GM18868 (cell line): ENCODE measurements around the gene C10orf71.

Experiments
- ATAC-seq: cut with Tn5 transposase; IDR thresholded peaks from one replicate; pipeline ENCODE4 v1.9.1; 2021; ENCODE audit warnings: mild to moderate bottlenecking, moderate library complexity; ENCODE audit not compliant: unreplicated experiment

The C10orf71 gene

GRCh38 chr10:49272251-49273081, 26.5 kb upstream of the C10orf71 start:
- ATAC-seq, result no peak

DNA sequence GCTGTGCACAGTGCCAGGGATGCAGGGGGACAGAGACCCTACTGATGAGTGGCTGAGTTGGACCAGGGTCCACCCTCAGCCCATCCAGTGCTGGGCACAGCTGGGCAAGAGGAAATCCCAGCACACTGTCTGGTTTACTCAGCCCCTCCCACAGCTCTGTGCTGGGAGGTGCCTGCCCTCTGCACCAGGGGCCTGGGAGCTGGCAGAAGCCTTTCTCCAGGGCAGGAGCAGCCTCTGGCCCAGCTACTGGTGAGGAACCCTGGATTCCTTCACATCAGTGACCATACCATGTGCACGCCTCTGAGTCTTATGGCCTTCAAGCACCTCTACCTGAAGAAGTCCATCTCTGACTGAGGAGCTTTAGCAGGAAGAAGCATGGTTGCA, 25.9 kb upstream of the C10orf71 start:
- ATAC-seq, result no peak

GRCh38 chr10:49273626-49274025, 25.3 kb upstream of the C10orf71 start:
- no peak for ATAC-seq

- ATAC-seq, result no peak
These were observed 24.1 kb upstream of the C10orf71 start for GRCh38 chr10:49274886-49275285.

- no peak for ATAC-seq
These were observed 23.1 kb upstream of the C10orf71 start for GRCh38 chr10:49275896-49276295.

- ATAC-seq, result no peak
These were observed 22.4 kb upstream of the C10orf71 start for GRCh38 chr10:49276596-49276995.

GRCh38 chr10:49277973-49278372, 21.0 kb upstream of the C10orf71 start:
- ATAC-seq, result no peak

GRCh38 chr10:49278497-49278981, 20.4 kb upstream of the C10orf71 start:
- no peak for ATAC-seq

DNA sequence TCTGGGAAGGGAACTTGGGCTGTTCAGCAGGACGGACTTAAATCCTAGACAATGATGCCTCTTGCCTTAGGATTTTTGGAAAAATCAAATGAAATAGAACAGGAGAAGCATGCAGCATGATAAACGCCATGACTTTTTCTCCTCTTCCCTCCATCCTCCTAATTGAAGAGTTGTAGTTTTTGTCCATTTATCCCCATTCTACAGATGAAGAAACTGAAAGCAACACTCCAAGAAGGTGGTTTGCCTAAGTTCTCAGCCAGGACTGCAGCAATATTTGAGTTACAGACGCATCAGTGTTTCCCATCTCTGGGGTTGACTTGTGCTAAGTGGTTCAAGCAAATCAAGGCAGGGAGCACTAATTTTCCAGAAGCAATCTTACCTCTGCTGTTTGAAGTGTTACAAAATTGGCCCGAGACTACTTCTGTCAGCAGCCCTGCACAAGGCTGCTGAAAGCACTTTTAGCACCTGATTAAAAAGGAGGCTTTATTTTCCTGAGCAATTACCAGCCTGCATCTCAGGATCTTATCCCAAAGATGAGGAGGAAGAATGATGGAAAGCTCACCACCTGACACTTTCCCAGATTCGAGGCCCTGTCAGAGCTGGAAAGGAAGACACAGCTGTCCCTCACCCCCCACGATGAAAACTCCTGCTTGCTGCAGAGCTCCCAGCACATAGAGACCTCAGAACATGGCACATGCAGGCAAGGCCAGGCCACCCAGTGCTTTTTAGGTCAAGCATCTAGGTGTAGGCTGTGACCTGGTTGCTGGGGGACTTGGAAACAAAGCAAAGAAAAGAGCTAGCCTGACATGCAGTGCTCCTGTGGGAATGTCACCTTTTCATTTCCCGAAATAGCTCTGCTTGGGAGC, 19.7 kb upstream of the C10orf71 start:
- no peak for ATAC-seq

GRCh38 chr10:49280001-49280408, 19.0 kb upstream of the C10orf71 start:
- no peak for ATAC-seq

- ATAC-seq, result no peak
These were observed 17.5 kb upstream of the C10orf71 start for GRCh38 chr10:49281461-49281860.

- ATAC-seq, result no peak
These were observed 16.7 kb upstream of the C10orf71 start for GRCh38 chr10:49282306-49282705.

- ATAC-seq, result no peak
These were observed 16.1 kb upstream of the C10orf71 start for GRCh38 chr10:49282879-49283341.

DNA sequence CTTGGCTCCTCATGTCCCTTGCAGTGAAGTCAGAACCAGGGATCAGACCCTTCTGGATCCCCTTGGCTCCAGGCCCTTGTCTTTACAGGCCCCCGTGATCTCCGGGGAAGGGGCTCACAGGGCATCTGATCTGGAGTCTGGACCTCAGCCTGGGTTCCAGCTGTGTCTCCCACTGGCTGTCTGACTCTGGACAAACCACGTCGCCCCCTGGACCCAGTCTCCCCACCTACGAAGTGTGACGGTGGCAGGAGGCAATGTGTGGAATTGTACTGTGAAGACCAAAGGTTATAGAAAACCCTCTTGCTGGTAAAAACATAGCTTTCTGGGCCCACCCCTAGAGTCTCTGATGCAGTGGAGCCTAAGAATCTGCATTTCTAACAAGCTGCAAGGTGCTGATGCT, 15.5 kb upstream of the C10orf71 start:
- no peak for ATAC-seq

DNA sequence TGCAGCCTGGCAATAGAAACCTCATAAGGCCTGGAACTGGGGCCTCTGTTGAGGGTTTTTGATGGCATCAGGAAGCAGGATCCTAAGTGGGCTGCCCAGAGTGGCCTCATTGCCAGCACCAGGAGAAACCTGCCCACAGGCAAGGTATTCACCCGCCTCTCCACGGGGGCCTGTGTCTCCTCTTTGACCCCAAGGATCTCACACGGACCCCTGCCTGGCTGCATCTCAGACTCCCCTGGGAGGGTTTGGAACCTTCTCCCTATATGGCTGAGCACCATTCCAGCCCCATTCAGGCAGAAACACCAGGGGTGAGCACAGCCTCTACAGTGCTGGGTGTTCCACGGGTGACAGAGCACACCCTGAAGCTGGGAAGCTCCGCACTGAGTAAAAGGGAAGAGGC, 14.6 kb upstream of the C10orf71 start:
- no peak for ATAC-seq

DNA sequence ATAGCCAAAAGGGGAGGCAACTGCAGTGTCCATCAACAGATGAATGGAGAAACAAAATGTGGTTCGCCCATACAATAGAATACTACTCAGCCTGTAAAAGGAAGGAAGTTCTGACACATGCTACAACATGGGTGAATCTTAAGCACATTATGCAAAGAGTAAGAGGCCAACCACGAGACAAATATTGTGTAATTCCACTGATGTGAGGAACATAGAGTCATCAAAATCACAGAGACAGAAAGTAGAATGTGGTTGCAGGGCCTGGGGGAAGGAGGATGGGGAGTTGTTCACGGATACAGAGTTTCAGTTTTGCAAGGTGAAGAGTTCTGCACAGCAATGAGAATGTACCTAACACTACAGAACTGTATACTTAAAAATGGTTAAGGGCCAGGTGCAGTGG, 13.7 kb upstream of the C10orf71 start:
- ATAC-seq, result no peak

DNA sequence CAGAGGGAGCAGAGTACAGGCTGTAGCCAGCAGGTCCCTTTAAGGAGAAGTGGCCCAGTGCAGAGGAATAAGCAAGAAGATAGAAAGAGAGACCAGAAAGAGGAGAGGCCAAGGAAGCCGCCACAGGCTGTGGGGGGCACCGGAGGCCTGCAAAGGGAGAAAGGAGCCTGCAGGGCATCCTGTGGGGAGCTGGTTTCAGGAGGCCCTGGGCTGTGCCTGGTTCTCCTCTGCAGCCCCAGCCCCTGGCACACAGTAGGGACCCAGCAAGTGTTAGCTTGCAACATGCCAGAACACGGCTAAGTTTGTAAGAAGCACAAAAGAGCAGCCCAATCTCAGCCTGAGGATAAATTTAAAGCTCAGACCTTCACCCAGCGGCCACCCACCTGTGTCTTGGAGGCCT, 12.3 kb upstream of the C10orf71 start:
- no peak for ATAC-seq

- ATAC-seq, result no peak
These were observed 11.2 kb upstream of the C10orf71 start for GRCh38 chr10:49287689-49288340.

DNA sequence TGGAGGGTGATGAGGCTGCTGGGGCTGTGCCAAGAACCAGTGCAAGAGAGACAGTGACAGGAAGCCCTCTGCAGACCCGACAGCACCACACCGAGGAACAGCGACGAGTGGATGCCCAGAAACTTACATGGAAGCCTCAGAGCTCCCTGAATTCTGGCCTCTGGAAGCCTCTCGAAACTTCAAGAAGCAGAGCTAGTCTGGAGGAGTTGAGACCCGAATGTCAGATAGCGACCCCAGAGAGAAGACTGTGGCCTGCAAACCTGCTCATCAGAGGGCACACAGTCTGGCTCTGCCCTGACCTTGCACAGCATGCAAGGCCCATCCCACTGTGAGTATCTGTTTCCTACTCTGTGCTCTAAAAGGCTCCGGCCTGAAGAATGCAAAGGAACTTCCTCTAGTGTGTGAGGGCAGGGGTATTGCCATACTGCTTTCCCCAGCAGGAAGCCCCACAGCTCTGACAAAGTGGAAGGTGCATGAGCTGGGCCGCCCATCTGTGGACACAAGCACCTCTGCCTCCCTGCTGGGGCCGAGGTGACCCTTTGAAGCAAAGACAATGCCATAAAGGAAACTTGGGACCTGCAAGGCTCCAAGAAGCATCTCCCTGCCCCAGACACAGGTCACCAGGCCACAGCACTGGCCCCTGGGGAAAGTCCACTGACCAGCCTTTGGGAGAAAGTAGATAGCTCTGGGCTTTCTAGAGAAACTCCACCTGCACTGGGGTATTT, 10.5 kb upstream of the C10orf71 start:
- no peak for ATAC-seq

DNA sequence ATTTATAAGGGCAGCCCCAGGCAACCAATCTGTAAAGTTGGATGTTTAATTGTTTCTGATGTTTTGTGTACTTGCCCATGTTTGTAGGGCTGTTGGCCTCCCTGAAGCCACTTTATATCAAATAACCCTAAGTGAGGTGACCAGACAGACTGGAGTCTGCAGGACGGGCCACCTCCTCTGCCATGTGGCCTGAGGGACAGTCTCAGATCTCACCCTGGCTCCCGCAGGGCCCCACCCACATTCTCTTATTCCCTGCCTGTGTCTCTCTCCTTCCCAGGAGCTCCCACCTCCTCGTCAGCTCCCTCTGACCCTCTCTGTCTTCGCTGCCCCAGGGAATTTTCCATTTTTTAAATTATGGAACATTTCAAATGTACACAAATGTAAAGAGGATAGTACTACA, 9.5 kb upstream of the C10orf71 start:
- ATAC-seq, result no peak

DNA sequence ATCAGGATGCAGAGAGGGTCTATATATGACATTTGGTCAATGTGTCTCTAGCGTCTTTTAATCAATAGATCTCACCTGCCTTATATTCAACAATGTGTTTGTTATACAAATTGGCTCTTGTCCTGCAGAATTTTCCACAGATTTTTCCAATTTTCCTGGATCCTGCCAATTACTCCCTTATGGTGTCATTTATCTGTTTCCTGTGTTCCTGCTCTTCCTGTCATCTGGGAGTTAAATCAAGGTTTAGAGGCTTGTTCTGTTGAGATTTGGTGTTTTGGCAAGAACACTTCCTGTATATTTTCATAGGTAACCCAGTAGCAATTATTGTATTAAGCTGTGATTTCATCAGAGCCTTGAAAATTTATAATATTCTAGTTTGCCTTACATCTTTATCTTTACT, 8.8 kb upstream of the C10orf71 start:
- ATAC-seq, result no peak
